Endothelial cell of umbilical vein (primary cell): Measurements from ENCODE around the gene DLEC1. TPM values are rescaled to one million over a fixed set of nuclear protein-coding genes. Genes with fewer than 3 reads are reported as not detected.

ENCODE experiments used
- BruUV-seq: library from RNA; stranded (reverse); fragments of 400-500 nt; replicated peaks from 2 replicates; lab custom pipeline; 2021; lab: Mats Ljungman, UMichigan
- CTCF ChIA-PET: fragments of 300-600, 350-600 bp; sonication (Branson Sonifier 250); formaldehyde crosslinking; loops from one replicate; lab custom pipeline; 2021; ENCODE audit warnings: antibody characterized with exemption, inconsistent platforms; lab: Charles Lee
- POLR2A ChIA-PET: fragments of 300-600, 350-600 bp; sonication (Branson Sonifier 250); formaldehyde crosslinking; loops from one replicate; lab custom pipeline; 2021; ENCODE audit warnings: antibody characterized with exemption, inconsistent platforms; lab: Charles Lee
- DNase-seq: peaks from one replicate; pipeline ENCODE4 v3.0.0-alpha.2; 2011; ENCODE audit warnings: low read depth, low spot score
- FAIRE-seq: peaks from 2 replicates; lab custom pipeline; 2011; peaks lifted over from hg19 to GRCh38; lab: Jason Lieb, UNC
- H2AFZ ChIP-seq: 2 replicates; pipeline ENCODE4 v1.6.0; 2012; ENCODE audit warnings: low read depth, low read length, control low read depth, inconsistent platforms
- H3K27ac ChIP-seq: 2 replicates; pipeline ENCODE4 v1.5.1; 2011; ENCODE audit warnings: low read depth, mild to moderate bottlenecking, control low read depth, low read length, moderate library complexity; ENCODE audit not compliant: insufficient read depth
- H3K27me3 ChIP-seq, 2 experiments: 2 replicates each; pipeline versions ENCODE4 v1.6.0 to v1.6.1; 2011; ENCODE audit warnings: low read length in 2 of 2, mixed read lengths in 1 of 2; ENCODE audit not compliant: control insufficient read depth in 2 of 2, insufficient read depth in 2 of 2
- H3K36me3 ChIP-seq, 2 experiments: 2 replicates in 1 of 2; 3 replicates in 1 of 2; pipeline ENCODE4 v1.5.1; 2011; ENCODE audit warnings: low read length in 2 of 2, mild to moderate bottlenecking in 1 of 2, moderate library complexity in 1 of 2; ENCODE audit not compliant: control insufficient read depth in 2 of 2, insufficient read depth in 2 of 2; ENCODE audit errors: extremely low read depth in 1 of 2
- H3K4me1 ChIP-seq: 3 replicates; pipeline ENCODE4 v1.5.1; 2011; ENCODE audit warnings: mild to moderate bottlenecking, low read length; ENCODE audit not compliant: control insufficient read depth, insufficient read depth; ENCODE audit errors: extremely low read depth
- H3K4me2 ChIP-seq: 2 replicates; pipeline ENCODE4 v1.6.1; 2011; ENCODE audit warnings: low read length, control low read depth, mixed read lengths; ENCODE audit not compliant: insufficient read depth
- H3K4me3 ChIP-seq, 3 experiments: fragments of 200-600 bp in 1 of 3; sonication (generic), shearing (Covaris generic) in 1 of 3; replicated peaks in 1 of 3; 2 replicates each; pipeline ENCODE4 v1.5.1; 2011 to 2016; ENCODE audit warnings: control low read depth in 3 of 3, low read length in 3 of 3, mild to moderate bottlenecking in 2 of 3, inconsistent platforms in 1 of 3, low read depth in 1 of 3, moderate library complexity in 1 of 3; ENCODE audit not compliant: insufficient read depth in 1 of 3
- H3K79me2 ChIP-seq: 2 replicates; pipeline ENCODE4 v1.6.0; 2012; ENCODE audit warnings: low read length, inconsistent platforms; ENCODE audit not compliant: control insufficient read depth, insufficient read depth
- H3K9ac ChIP-seq: replicated peaks from 2 replicates; pipeline ENCODE3; 2011; ENCODE audit warnings: low read length, control low read depth; ENCODE audit not compliant: insufficient read depth; ENCODE audit errors: extremely low read depth
- H3K9me1 ChIP-seq: replicated peaks from 3 replicates; pipeline ENCODE4 v1.6.0; 2011; ENCODE audit warnings: mild to moderate bottlenecking, low read length; ENCODE audit not compliant: control insufficient read depth, insufficient read depth; ENCODE audit errors: extremely low read depth
- H3K9me3 ChIP-seq: replicated peaks from 2 replicates; pipeline ENCODE4 v1.5.1; 2012; ENCODE audit warnings: low read length, inconsistent platforms; ENCODE audit not compliant: control insufficient read depth, insufficient read depth
- H4K20me1 ChIP-seq: replicated peaks from 2 replicates; pipeline ENCODE3; 2011; ENCODE audit warnings: mild to moderate bottlenecking, low read length; ENCODE audit not compliant: control insufficient read depth, insufficient read depth; ENCODE audit errors: extremely low read depth
- EZH2 ChIP-seq: IDR thresholded peaks from 2 replicates; pipeline ENCODE4 v1.6.1; 2012; ENCODE audit warnings: borderline replicate concordance, low read depth, mild to moderate bottlenecking, moderate library complexity, low read length, inconsistent platforms; ENCODE audit not compliant: severe bottlenecking
- FOS ChIP-seq: IDR thresholded peaks from 2 replicates; pipeline ENCODE4 v1.6.1; 2011; ENCODE audit warnings: mild to moderate bottlenecking, low read length, moderate library complexity, borderline replicate concordance; ENCODE audit not compliant: insufficient read depth
- GATA2 ChIP-seq: IDR thresholded peaks from 2 replicates; pipeline ENCODE4 v1.7.0; 2011; ENCODE audit warnings: low read depth, mild to moderate bottlenecking, moderate library complexity, mixed read lengths, low read length; ENCODE audit not compliant: insufficient read length, insufficient read depth
- JUN ChIP-seq: IDR thresholded peaks from 2 replicates; pipeline ENCODE4 v1.6.1; 2011; ENCODE audit warnings: borderline replicate concordance, low read depth; ENCODE audit not compliant: insufficient read length, insufficient read depth
- MYC ChIP-seq: IDR thresholded peaks from one replicate; pipeline ENCODE4 v1.6.1; 2011; ENCODE audit warnings: mild to moderate bottlenecking, low read depth, low read length
- POLR2A ChIP-seq: IDR thresholded peaks from 2 replicates; pipeline ENCODE4 v1.6.1; 2012; ENCODE audit warnings: low read depth, mild to moderate bottlenecking, control low read depth, low read length
- POLR2AphosphoS5 ChIP-seq: IDR thresholded peaks from 2 replicates; pipeline ENCODE4 v1.6.1; 2012; ENCODE audit warnings: low read depth, mild to moderate bottlenecking, control low read depth, low read length, moderate library complexity; ENCODE audit not compliant: insufficient read depth
- dilution Hi-C: fragments of 300-500 bp; cut with MboI; formaldehyde crosslinking; loops from one replicate; pipeline ENCODE4 v1.15.0; 2019; ENCODE audit warnings: low sequenced_read_pairs; ENCODE audit not compliant: extremely low pct_ligation_motif_present
- intact Hi-C: fragments of 100-400 bp; cut with micrococcal nuclease; formaldehyde crosslinking; loops from one replicate; pipeline ENCODE4 v1.10.0; 2022
- polyA plus RNA-seq, 4 experiments: library from polyadenylated mRNA; depleted of rRNA in 3 of 4; stranded (reverse) in 3 of 4; unstranded in 1 of 4; fragments of >200 nt; gene quantifications; 2 replicates each; pipeline versions ENCODE4 v1.2.1 to v1.2.3, GENCODE V29; 2011 to 2012; ENCODE audit warnings: missing spikeins in 1 of 4
- total RNA-seq: library from RNA; stranded (reverse); gene quantifications from 2 replicates; pipeline ENCODE4 v1.2.3, GENCODE V29; 2021
- TF ChIP-seq, protein P1 (sequence below): IDR thresholded peaks from 2 replicates; pipeline ENCODE4 v1.6.1; 2011; ENCODE audit not compliant: insufficient read depth, insufficient read length
- TF ChIP-seq, protein P2 (sequence below), 2 donors: IDR thresholded peaks; 1 replicate in 1 of 2; 2 replicates in 1 of 2; pipeline ENCODE4 v1.5.1; 2011; ENCODE audit warnings: low read length in 2 of 2, mild to moderate bottlenecking in 2 of 2, moderate library complexity in 2 of 2, control low read depth in 1 of 2, inconsistent platforms in 1 of 2, low read depth in 1 of 2; ENCODE audit not compliant: insufficient read depth in 1 of 2; ENCODE audit errors: extremely low read depth in 1 of 2

Gene DLEC1
- total and polyA plus RNA-seq, 2 donors (not counting 3 experiments of a cell fraction or from before 2014, with no cell fraction given) = not detected

DNA sequence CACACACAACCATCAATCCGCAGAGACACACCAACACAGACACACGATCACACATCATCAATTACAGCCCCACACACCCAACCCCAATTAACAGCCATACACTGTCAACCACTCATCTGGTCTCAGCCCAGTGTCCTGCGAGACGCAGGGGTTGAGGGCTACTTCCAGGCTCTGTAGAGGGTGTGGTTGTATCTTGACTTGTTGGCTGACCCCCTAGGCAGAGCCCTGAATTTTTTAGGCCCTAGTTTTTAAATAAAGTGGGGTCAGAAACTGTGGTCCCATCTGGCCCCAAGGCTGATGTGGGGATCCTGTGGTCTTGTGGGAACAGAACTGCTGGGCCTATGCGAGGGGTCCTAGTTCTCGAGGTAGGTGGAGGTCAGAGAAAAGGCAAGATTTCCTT lies 39.2 kb upstream of the DLEC1 start:
- Histone ChIP-seq H3K9ac (no peak overlapping the region), H3K4me2 (no peak overlapping the region), H3K27ac (no peak overlapping the region), H3K4me3 (no peak overlapping the region), H3K27me3 (no peaks in the 10 kb centered on the region), H3K4me1 (peaks cover 5% of the 10 kb centered on the region), H3K9me3 (no peaks in the 10 kb centered on the region), H3K36me3 (peaks cover 0 to 6% of the 10 kb centered on the region in 2 experiments), H3K79me2 (no peaks in the 10 kb centered on the region), H3K9me1 (no peaks in the 10 kb centered on the region), H2AFZ (no peak overlapping the region), H4K20me1 (no peaks in the 10 kb centered on the region)
- intact Hi-C loops = no loop called here
- dilution Hi-C loops = no loop called here
- DNase-seq = no peak
- no peak for FAIRE-seq
- no TSS peak for BruUV-seq
- ChIA-PET CTCF (no interaction called here), POLR2A (no interaction called here)
- TF ChIP-seq POLR2AphosphoS5 (no peak), FOS (no peak), EZH2 (no peak), MYC (no peak), GATA2 (no peak), POLR2A (no peak), JUN (no peak)
- TF ChIP-seq, protein P1, sequence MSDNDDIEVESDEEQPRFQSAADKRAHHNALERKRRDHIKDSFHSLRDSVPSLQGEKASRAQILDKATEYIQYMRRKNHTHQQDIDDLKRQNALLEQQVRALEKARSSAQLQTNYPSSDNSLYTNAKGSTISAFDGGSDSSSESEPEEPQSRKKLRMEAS = no peak
- TF ChIP-seq, protein P2, sequence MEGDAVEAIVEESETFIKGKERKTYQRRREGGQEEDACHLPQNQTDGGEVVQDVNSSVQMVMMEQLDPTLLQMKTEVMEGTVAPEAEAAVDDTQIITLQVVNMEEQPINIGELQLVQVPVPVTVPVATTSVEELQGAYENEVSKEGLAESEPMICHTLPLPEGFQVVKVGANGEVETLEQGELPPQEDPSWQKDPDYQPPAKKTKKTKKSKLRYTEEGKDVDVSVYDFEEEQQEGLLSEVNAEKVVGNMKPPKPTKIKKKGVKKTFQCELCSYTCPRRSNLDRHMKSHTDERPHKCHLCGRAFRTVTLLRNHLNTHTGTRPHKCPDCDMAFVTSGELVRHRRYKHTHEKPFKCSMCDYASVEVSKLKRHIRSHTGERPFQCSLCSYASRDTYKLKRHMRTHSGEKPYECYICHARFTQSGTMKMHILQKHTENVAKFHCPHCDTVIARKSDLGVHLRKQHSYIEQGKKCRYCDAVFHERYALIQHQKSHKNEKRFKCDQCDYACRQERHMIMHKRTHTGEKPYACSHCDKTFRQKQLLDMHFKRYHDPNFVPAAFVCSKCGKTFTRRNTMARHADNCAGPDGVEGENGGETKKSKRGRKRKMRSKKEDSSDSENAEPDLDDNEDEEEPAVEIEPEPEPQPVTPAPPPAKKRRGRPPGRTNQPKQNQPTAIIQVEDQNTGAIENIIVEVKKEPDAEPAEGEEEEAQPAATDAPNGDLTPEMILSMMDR (IDR thresholded peaks at IDR 0.05; ENCODE audit: extremely low read depth in 1 of 2, insufficient read depth in 1 of 2, low read depth in 1 of 2, low read length in 2 of 2) = no peak
